Measurements from ENCODE around the gene POU2F2.
A peak's percentile ranks its signal among the peaks of the same experiment; 100 is the strongest.

Gene POU2F2

GRCh38 chr19:42086188-42086736 is 46.0 kb downstream of the POU2F2 start:
- peaks cover 7 to 18% of the 10 kb centered on the region in 2 donors for H3K36me3 ChIP-seq (ENCODE audit: control insufficient read depth in 1 of 2, insufficient read depth in 2 of 2, low read length in 2 of 2)
- H3K9me3 ChIP-seq (ENCODE audit: control insufficient read depth in 1 of 2, low read length in 2 of 2), result no peaks in the 10 kb centered on the region
- no peaks in the 10 kb centered on the region for H3K27me3 ChIP-seq (ENCODE audit: low read depth, low read length)
- no peak overlapping the region for H3K27ac ChIP-seq (ENCODE audit: low read length)
- peaks cover 0 to 3% of the 10 kb centered on the region in 2 donors for H3K4me1 ChIP-seq (ENCODE audit: control insufficient read depth in 1 of 2, insufficient read depth in 2 of 2, low read length in 2 of 2)
- H3K4me3 ChIP-seq (ENCODE audit: low read depth in 1 of 2, low read length in 2 of 2), result no peak overlapping the region

GRCh38 chr19:42083537-42083936 is 48.7 kb downstream of the POU2F2 start:
- H3K36me3 ChIP-seq (ENCODE audit: control insufficient read depth in 1 of 2, insufficient read depth in 2 of 2, low read length in 2 of 2), result peaks cover 29 to 45% of the 10 kb centered on the region in 2 donors
- no peak overlapping the region for H3K27ac ChIP-seq (ENCODE audit: low read length)
- H3K4me1 ChIP-seq (ENCODE audit: control insufficient read depth in 1 of 2, insufficient read depth in 2 of 2, low read length in 2 of 2), result no peaks in the 10 kb centered on the region
- no peaks in the 10 kb centered on the region for H3K27me3 ChIP-seq (ENCODE audit: low read depth, low read length)
- no peaks in the 10 kb centered on the region for H3K9me3 ChIP-seq (ENCODE audit: control insufficient read depth in 1 of 2, low read length in 2 of 2)
- H3K4me3 ChIP-seq (ENCODE audit: low read depth in 1 of 2, low read length in 2 of 2), result no peak overlapping the region

- Histone ChIP-seq H3K4me1 (ENCODE audit: control insufficient read depth in 1 of 2, insufficient read depth in 2 of 2, low read length in 2 of 2) (peaks cover 14% of the 10 kb centered on the region in 2 donors), H3K4me3 (ENCODE audit: low read depth in 1 of 2, low read length in 2 of 2) (no peak overlapping the region), H3K27ac (ENCODE audit: low read length) (no peak overlapping the region), H3K36me3 (ENCODE audit: control insufficient read depth in 1 of 2, insufficient read depth in 2 of 2, low read length in 2 of 2) (peaks cover 30 to 48% of the 10 kb centered on the region in 2 donors), H3K27me3 (ENCODE audit: low read depth, low read length) (no peaks in the 10 kb centered on the region), H3K9me3 (ENCODE audit: control insufficient read depth in 1 of 2, low read length in 2 of 2) (no peaks in the 10 kb centered on the region)
Observed at GRCh38 chr19:42081584-42082203, 50.6 kb downstream of the POU2F2 start.

- peaks cover 30 to 48% of the 10 kb centered on the region in 2 donors for H3K36me3 ChIP-seq (ENCODE audit: control insufficient read depth in 1 of 2, insufficient read depth in 2 of 2, low read length in 2 of 2)
- H3K4me1 ChIP-seq (ENCODE audit: control insufficient read depth in 1 of 2, insufficient read depth in 2 of 2, low read length in 2 of 2), result peaks cover 14 to 17% of the 10 kb centered on the region in 2 donors
- H3K27ac ChIP-seq (ENCODE audit: low read length), result no peak overlapping the region
- no peaks in the 10 kb centered on the region for H3K27me3 ChIP-seq (ENCODE audit: low read depth, low read length)
- no peak overlapping the region for H3K4me3 ChIP-seq (ENCODE audit: low read depth in 1 of 2, low read length in 2 of 2)
- no peaks in the 10 kb centered on the region for H3K9me3 ChIP-seq (ENCODE audit: control insufficient read depth in 1 of 2, low read length in 2 of 2)
Observed at GRCh38 chr19:42080764-42081375, 51.4 kb downstream of the POU2F2 start.

- H3K36me3 ChIP-seq (ENCODE audit: control insufficient read depth in 1 of 2, insufficient read depth in 2 of 2, low read length in 2 of 2), result peaks cover 30 to 48% of the 10 kb centered on the region in 2 donors
- H3K9me3 ChIP-seq (ENCODE audit: control insufficient read depth in 1 of 2, low read length in 2 of 2), result no peaks in the 10 kb centered on the region
- no peak overlapping the region for H3K27ac ChIP-seq (ENCODE audit: low read length)
- no peaks in the 10 kb centered on the region for H3K27me3 ChIP-seq (ENCODE audit: low read depth, low read length)
- H3K4me1 ChIP-seq (ENCODE audit: control insufficient read depth in 1 of 2, insufficient read depth in 2 of 2, low read length in 2 of 2), result peaks cover 14 to 18% of the 10 kb centered on the region in 2 donors
- H3K4me3 ChIP-seq (ENCODE audit: low read depth in 1 of 2, low read length in 2 of 2), result no peak overlapping the region
Observed at GRCh38 chr19:42079886-42080763, 52.1 kb downstream of the POU2F2 start.

GRCh38 chr19:42079276-42079669 is 53.0 kb downstream of the POU2F2 start:
- Histone ChIP-seq H3K4me3 (ENCODE audit: low read depth in 1 of 2, low read length in 2 of 2) (no peak overlapping the region), H3K4me1 (ENCODE audit: control insufficient read depth in 1 of 2, insufficient read depth in 2 of 2, low read length in 2 of 2) (peaks cover 14 to 23% of the 10 kb centered on the region in 2 donors), H3K27me3 (ENCODE audit: low read depth, low read length) (no peaks in the 10 kb centered on the region), H3K9me3 (ENCODE audit: control insufficient read depth in 1 of 2, low read length in 2 of 2) (no peaks in the 10 kb centered on the region), H3K36me3 (ENCODE audit: control insufficient read depth in 1 of 2, insufficient read depth in 2 of 2, low read length in 2 of 2) (peaks cover 30 to 48% of the 10 kb centered on the region in 2 donors), H3K27ac (ENCODE audit: low read length) (no peak overlapping the region)

- peaks cover 14 to 23% of the 10 kb centered on the region in 2 donors for H3K4me1 ChIP-seq (ENCODE audit: control insufficient read depth in 1 of 2, insufficient read depth in 2 of 2, low read length in 2 of 2)
Observed at GRCh38 chr19:42078538-42079275, 53.5 kb downstream of the POU2F2 start.

GRCh38 chr19:42078058-42078457 is 54.2 kb downstream of the POU2F2 start:
- Histone ChIP-seq H3K27me3 (ENCODE audit: low read depth, low read length) (no peaks in the 10 kb centered on the region), H3K4me3 (ENCODE audit: low read depth in 1 of 2, low read length in 2 of 2) (no peak overlapping the region), H3K4me1 (ENCODE audit: control insufficient read depth in 1 of 2, insufficient read depth in 2 of 2, low read length in 2 of 2) (peaks cover 14 to 23% of the 10 kb centered on the region in 2 donors), H3K36me3 (ENCODE audit: control insufficient read depth in 1 of 2, insufficient read depth in 2 of 2, low read length in 2 of 2) (peaks cover 30 to 41% of the 10 kb centered on the region in 2 donors), H3K9me3 (ENCODE audit: control insufficient read depth in 1 of 2, low read length in 2 of 2) (no peaks in the 10 kb centered on the region), H3K27ac (ENCODE audit: low read length) (no peak overlapping the region)

More at GRCh38 chr19:42078538-42079275, 53.5 kb downstream of the POU2F2 start:
- H3K36me3 ChIP-seq (ENCODE audit: control insufficient read depth in 1 of 2, insufficient read depth in 2 of 2, low read length in 2 of 2), result peaks cover 30 to 45% of the 10 kb centered on the region in 2 donors
- H3K4me3 ChIP-seq (ENCODE audit: low read depth in 1 of 2, low read length in 2 of 2), result no peak overlapping the region
- H3K27me3 ChIP-seq (ENCODE audit: low read depth, low read length), result no peaks in the 10 kb centered on the region
- H3K27ac ChIP-seq (ENCODE audit: low read length), result no peak overlapping the region
- H3K9me3 ChIP-seq (ENCODE audit: control insufficient read depth in 1 of 2, low read length in 2 of 2), result no peaks in the 10 kb centered on the region

- Histone ChIP-seq H3K36me3 (ENCODE audit: control insufficient read depth in 1 of 2, insufficient read depth in 2 of 2, low read length in 2 of 2) (peaks cover 25 to 32% of the 10 kb centered on the region in 2 donors), H3K9me3 (ENCODE audit: control insufficient read depth in 1 of 2, low read length in 2 of 2) (no peaks in the 10 kb centered on the region), H3K27ac (ENCODE audit: low read length) (peak overlapping the region; percentile 71), H3K4me1 (ENCODE audit: control insufficient read depth in 1 of 2, insufficient read depth in 2 of 2, low read length in 2 of 2) (peaks cover 14 to 23% of the 10 kb centered on the region in 2 donors), H3K27me3 (ENCODE audit: low read depth, low read length) (no peaks in the 10 kb centered on the region), H3K4me3 (ENCODE audit: low read depth in 1 of 2, low read length in 2 of 2) (peak overlapping the region; percentile 83 to 93)
Observed at GRCh38 chr19:42076380-42076944, 55.8 kb downstream of the POU2F2 start.

GRCh38 chr19:42075616-42076379 is 56.4 kb downstream of the POU2F2 start, which contains the start of gene ZNF574:
Gene ZNF574 (plus strand): TSS chr19:42076166. CDS start chr19:42078607, 2,441 bp downstream.
- no peaks in the 10 kb centered on the region for H3K9me3 ChIP-seq (ENCODE audit: control insufficient read depth in 1 of 2, low read length in 2 of 2)
- H3K27me3 ChIP-seq (ENCODE audit: low read depth, low read length), result no peaks in the 10 kb centered on the region
- H3K4me3 ChIP-seq (ENCODE audit: low read depth in 1 of 2, low read length in 2 of 2), result peak within 1 kb of the TSS; percentile 83 to 99
- H3K36me3 ChIP-seq (ENCODE audit: control insufficient read depth in 1 of 2, insufficient read depth in 2 of 2, low read length in 2 of 2), result peaks cover 19 to 25% of the 10 kb centered on the region in 2 donors
- H3K27ac ChIP-seq (ENCODE audit: low read length), result peak within 1 kb of the TSS; percentile 100
- H3K4me1 ChIP-seq (ENCODE audit: control insufficient read depth in 1 of 2, insufficient read depth in 2 of 2, low read length in 2 of 2), result peaks cover 14 to 23% of the 10 kb centered on the region in 2 donors
